ENCODE measurements around the gene PARVB.

- TF ChIP-seq CTCF (IDR thresholded peaks at IDR 0.05 in 4 of 5, conservative IDR thresholded peaks at IDR 0.05 in 1 of 5) (no peak), POLR2A (IDR thresholded peaks at IDR 0.05) (no peak)
Measured at GRCh38 chr22:44002997-44003396, 21.1 kb upstream of the PARVB start.

Data from gastrocnemius medialis (tissue), 4 donors.